ENCODE measurements around the gene MACROD2. TPM values are rescaled to one million over a fixed set of nuclear protein-coding genes. Genes with fewer than 3 reads are reported as not detected.

The MACROD2 gene
- total RNA-seq, 4 donors from 2014 or later = 1.8 to 4.8 (median 2.9) TPM

GRCh38 chr20:15847196-15847784 is 1852.0 kb downstream of the MACROD2 start:
- no peaks in the 10 kb centered on the region for H3K4me1 ChIP-seq
- no peak for DNase-seq
- H3K27me3 ChIP-seq = no peaks in the 10 kb centered on the region
- WGBS, 2 donors = 67 to 72% methylated on average over 8 of the region's 8 CpGs
- H3K36me3 ChIP-seq = no peaks in the 10 kb centered on the region
- no peaks in the 10 kb centered on the region for H3K9me3 ChIP-seq
- no peak overlapping the region for H3K4me3 ChIP-seq
- H3K27ac ChIP-seq = no peak overlapping the region
- intact Hi-C loops (cut with DNase I) = no loop called here
- TF ChIP-seq POLR2A (IDR thresholded peaks at IDR 0.05) (no peak), CTCF (IDR thresholded peaks at IDR 0.05) (no peak)

GRCh38 chr20:15848126-15848525 is 1852.8 kb downstream of the MACROD2 start:
- Histone ChIP-seq H3K27ac (no peak overlapping the region), H3K27me3 (no peaks in the 10 kb centered on the region), H3K9me3 (no peaks in the 10 kb centered on the region), H3K4me1 (no peaks in the 10 kb centered on the region), H3K36me3 (no peaks in the 10 kb centered on the region), H3K4me3 (no peak overlapping the region)
- TF ChIP-seq CTCF (IDR thresholded peaks at IDR 0.05) (no peak), POLR2A (IDR thresholded peaks at IDR 0.05) (no peak)
- intact Hi-C loops (cut with DNase I) = no loop called here
- no peak for DNase-seq
- WGBS, 2 donors = 79 to 83% methylated on average over 2 to 3 of the region's 3 CpGs

GRCh38 chr20:15848995-15849610 is 1853.8 kb downstream of the MACROD2 start:
- no peak for DNase-seq
- TF ChIP-seq POLR2A (IDR thresholded peaks at IDR 0.05) (no peak), CTCF (IDR thresholded peaks at IDR 0.05) (no peak)
- no peaks in the 10 kb centered on the region for H3K9me3 ChIP-seq
- no peaks in the 10 kb centered on the region for H3K27me3 ChIP-seq
- H3K27ac ChIP-seq = no peak overlapping the region
- intact Hi-C loops (cut with DNase I) = no loop called here
- no peak overlapping the region for H3K4me3 ChIP-seq
- H3K36me3 ChIP-seq = no peaks in the 10 kb centered on the region
- H3K4me1 ChIP-seq = no peaks in the 10 kb centered on the region
- WGBS, 2 donors = 79 to 81% methylated on average over 12 of the region's 12 CpGs

GRCh38 chr20:15851576-15852215 is 1856.4 kb downstream of the MACROD2 start:
- Histone ChIP-seq H3K27me3 (no peaks in the 10 kb centered on the region), H3K4me3 (no peak overlapping the region), H3K27ac (no peak overlapping the region), H3K4me1 (no peaks in the 10 kb centered on the region), H3K36me3 (no peaks in the 10 kb centered on the region), H3K9me3 (no peaks in the 10 kb centered on the region)
- TF ChIP-seq POLR2A (IDR thresholded peaks at IDR 0.05) = no peak
- no peak for TF ChIP-seq CTCF (IDR thresholded peaks at IDR 0.05)
- DNase-seq = no peak
- intact Hi-C loops (cut with DNase I) = no loop called here
- 71 to 80% methylated on average over 10 to 11 of the region's 11 CpGs for WGBS, 2 donors

GRCh38 chr20:15854911-15855310 is 1859.6 kb downstream of the MACROD2 start:
- H3K4me1 ChIP-seq = no peaks in the 10 kb centered on the region
- no peaks in the 10 kb centered on the region for H3K27me3 ChIP-seq
- H3K27ac ChIP-seq = no peak overlapping the region
- no peak overlapping the region for H3K4me3 ChIP-seq
- H3K9me3 ChIP-seq = no peaks in the 10 kb centered on the region
- WGBS, 2 donors = 56 to 70% methylated on average over 2 of the region's 2 CpGs
- no peaks in the 10 kb centered on the region for H3K36me3 ChIP-seq
- intact Hi-C loops (cut with DNase I) = no loop called here
- TF ChIP-seq CTCF (IDR thresholded peaks at IDR 0.05) (no peak), POLR2A (IDR thresholded peaks at IDR 0.05) (no peak)
- no peak for DNase-seq
